NCI-H1092 treated with DMSO at 0.1 percent for 48 hours (cell line): ENCODE results near the gene CHRM4.
A peak's percentile ranks its signal among the peaks of the same experiment; 100 is the strongest.
"Not testable (repeated sequence)": the region's sequence is repeated elsewhere in the genome, so short reads cannot be mapped to it uniquely, and the experiment has no call there.

Source experiments
- DNase-seq: peaks from one replicate; lab custom pipeline; 2025; lab: John Stamatoyannopoulos, UW

The CHRM4 gene

DNA sequence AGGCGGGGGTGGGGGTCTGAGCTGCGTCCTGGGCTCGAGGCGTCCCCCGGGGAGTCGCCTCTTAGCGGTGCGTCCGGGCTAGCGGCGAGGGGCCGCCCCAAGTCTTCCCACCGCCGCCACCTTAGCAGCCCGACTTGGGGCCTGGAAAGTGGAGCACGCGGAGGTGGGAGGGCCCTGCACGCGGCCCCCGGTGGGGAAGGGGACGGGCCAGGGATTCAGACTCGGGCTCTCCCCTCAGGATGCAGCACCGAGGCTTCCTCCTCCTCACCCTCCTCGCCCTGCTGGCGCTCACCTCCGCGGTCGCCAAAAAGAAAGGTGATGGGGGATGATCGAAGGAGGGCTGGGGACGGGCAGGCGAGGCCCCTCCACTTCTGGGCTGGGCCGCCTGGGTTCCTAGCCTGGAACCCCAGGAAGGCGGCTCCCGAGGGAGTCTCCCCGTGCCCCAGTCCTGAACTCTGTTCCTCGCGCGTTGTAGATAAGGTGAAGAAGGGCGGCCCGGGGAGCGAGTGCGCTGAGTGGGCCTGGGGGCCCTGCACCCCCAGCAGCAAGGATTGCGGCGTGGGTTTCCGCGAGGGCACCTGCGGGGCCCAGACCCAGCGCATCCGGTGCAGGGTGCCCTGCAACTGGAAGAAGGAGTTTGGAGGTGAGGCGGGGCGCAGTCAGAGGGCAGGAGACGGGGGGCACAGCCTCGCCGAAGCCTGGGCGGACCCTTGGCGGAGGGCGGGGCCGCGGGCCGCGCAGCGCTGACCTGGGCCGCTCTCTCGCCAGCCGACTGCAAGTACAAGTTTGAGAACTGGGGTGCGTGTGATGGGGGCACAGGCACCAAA lies 9.5 kb downstream of the CHRM4 start:
- DNase-seq, result peak; percentile 50

DNA sequence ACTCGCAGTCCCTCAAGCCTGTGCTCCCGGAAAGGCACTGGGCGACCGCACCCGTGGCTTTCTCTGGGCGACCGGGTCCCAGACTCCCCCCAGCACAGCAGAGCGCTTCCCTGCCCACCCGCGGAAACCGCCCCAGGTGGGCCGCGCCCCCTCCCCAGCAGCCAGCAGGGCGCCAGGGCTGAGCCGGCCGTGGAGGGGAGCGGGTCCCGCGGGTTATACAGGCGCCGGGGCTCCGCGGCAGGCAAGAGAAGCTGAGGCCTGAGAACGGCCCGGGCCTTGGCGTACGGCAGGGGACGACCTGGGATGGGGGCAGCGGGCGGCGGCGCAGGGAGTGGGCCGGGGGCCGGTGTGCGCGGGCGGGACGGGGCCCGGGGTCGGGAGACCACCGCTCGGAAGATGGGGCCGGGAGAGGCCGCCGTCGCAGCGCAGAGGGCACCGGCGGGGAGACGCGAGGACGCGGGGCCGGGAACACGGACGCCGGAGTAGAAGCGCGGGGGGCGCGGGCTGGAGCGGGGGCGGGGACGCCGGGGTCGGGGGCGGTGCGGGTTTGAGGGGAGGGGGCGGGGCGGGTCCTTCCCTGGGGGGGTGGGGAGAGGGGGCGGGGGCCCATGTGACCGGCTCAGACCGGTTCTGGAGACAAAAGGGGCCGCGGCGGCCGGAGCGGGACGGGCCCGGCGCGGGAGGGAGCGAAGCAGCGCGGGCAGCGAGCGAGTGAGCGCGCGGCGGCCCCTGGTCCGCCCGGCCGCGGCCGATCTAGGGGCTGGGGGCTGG lies 10.3 kb downstream of the CHRM4 start, which contains the start of gene MDK:
Gene MDK, plus strand, starts transcription at position 622 of the 771 bp plus-strand sequence. CDS start 389 bp downstream, outside the sequence.
- peak; percentile 50 for DNase-seq

DNA sequence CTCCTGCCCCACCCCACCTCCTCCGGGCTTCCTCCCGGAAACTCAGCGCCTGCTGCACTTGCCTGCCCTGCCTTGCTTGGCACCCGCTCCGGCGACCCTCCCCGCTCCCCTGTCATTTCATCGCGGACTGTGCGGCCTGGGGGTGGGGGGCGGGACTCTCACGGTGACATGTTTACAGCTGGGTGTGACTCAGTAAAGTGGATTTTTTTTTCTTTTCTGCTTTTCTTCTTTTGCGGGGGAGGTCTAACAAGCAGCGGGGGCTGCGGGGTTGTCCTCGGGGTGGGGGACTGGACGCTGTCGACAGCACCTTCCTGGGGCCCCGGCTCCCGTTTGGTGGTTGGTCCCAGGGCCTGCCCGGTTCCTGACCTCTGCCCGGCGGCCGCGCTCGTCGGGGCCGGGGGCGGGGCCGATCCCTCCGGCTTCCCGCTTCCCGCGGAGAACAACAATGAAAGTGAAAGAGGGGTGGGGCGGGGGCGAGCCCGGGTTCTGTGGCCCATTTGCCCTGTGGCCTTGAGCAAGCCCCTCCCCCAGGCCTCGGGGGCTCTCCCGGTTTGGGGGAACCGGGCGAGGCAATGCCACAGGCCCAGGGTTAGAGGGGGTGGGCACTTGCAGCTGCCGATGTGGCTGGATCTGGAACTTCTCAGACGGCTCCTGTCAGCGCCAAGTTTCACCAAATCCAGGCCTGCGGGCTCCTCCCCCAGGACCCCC lies 11.1 kb downstream of the CHRM4 start:
- peak; percentile 48 for DNase-seq

DNA sequence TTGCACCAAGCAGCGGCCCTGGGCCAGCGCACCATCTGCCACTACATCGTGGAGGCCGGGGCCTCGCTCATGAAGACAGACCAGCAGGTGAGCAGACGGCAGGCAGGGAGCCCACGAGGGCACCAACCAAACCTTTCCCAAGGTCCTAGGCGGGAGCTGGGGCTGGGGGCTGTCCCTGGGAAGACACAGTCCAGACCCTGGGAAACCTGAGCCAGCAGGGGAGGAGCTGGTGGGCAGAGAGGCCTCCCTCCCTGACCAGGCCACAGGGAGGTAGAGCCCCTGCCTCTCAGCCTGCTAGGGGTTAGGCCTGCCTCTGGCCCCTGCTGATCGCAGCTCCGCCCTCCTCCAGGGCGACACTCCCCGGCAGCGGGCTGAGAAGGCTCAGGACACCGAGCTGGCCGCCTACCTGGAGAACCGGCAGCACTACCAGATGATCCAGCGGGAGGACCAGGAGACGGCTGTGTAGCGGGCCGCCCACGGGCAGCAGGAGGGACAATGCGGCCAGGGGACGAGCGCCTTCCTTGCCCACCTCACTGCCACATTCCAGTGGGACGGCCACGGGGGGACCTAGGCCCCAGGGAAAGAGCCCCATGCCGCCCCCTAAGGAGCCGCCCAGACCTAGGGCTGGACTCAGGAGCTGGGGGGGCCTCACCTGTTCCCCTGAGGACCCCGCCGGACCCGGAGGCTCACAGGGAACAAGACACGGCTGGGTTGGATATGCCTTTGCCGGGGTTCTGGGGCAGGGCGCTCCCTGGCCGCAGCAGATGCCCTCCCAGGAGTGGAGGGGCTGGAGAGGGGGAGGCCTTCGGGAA lies 11.9 kb downstream of the CHRM4 start:
- DNase-seq, result not testable (repeated sequence)

DNA sequence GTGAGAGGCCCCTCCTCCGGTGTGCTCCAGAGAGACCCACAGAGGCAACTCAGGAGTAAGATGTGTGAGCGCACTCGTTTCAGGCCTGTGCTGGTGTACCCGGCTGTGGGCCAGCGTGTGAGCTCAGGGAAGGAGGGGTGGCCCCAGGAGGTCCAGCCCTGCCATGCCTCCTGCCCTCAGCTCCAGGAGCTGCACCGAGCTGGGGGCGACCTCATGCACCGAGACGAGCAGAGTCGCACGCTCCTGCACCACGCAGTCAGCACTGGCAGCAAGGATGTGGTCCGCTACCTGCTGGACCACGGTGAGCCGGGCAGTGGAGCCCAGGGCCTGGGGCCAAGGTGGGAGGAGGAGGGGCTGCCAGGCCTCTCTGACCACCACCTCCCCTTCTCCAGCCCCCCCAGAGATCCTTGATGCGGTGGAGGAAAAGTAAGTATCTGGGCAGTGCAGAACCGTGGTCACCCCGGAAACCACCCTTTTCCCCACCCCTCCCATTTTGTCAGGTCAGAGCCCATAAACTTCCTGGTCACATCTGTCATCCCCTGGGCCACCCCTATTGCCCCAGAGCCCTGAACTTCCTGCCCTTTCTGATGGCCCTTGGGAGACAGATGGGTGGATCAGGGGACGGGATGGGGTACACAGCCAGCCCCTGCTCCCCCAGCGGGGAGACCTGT lies 12.6 kb downstream of the CHRM4 start:
- DNase-seq, result no peak

DNA sequence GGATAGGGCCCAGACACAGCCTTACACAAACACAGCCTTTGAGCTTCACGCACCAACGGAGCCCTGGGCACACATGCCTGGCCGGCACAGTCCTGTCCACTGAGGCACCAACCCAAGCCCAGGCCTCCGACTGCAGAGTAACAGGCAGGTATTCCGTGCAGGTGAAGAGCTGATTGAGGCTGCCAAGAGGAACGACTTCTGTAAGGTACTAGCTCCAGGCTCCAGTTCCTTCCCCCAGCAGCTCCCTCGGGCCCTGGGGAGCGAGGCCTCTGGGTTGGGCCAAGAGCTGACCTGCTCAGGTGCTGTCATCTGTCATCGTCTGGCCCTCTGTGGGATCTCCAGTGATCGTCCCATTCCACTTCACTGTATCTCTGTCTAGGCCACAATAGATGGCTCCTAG lies 13.3 kb downstream of the CHRM4 start:
- no peak for DNase-seq

DNA sequence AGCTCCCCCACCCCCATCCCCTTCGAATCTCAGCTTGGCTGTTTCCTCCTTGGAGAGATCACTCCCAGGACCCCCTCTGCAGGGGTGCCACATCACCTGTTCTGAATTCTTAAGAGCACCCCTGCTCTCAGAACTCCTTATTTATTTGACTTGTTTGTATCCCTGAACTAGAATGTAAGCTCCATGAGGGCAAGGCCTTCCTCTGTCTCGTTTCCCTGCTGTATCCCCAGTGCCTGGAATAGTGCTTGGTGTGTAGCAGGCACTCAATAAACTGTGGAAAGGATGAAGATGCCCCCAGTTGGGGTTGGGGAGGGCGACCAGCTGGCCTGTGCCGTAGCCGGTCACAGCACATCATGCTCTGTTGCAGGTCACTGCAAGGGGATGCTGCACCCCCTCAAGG lies 13.7 kb downstream of the CHRM4 start:
- no peak for DNase-seq

DNA sequence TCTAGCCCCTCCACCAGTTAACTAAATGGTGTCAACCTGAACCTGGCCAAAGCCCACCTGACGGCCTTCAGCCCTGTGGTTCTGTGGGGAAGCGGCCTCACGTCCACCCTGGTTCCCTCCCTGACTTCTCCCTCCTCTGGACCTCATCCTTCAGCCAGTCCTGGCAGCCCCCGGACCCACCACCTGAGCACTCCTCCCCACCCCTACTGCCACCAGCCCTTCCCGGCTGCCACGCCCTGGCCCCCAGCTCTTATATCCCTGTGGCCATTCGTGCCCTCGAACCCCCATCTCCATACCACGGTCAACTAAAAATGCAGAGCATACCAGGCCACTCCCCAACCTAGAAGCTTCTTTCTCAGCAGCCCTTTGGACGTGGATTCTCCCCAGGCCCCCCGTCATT lies 14.3 kb downstream of the CHRM4 start:
- no peak for DNase-seq

DNA sequence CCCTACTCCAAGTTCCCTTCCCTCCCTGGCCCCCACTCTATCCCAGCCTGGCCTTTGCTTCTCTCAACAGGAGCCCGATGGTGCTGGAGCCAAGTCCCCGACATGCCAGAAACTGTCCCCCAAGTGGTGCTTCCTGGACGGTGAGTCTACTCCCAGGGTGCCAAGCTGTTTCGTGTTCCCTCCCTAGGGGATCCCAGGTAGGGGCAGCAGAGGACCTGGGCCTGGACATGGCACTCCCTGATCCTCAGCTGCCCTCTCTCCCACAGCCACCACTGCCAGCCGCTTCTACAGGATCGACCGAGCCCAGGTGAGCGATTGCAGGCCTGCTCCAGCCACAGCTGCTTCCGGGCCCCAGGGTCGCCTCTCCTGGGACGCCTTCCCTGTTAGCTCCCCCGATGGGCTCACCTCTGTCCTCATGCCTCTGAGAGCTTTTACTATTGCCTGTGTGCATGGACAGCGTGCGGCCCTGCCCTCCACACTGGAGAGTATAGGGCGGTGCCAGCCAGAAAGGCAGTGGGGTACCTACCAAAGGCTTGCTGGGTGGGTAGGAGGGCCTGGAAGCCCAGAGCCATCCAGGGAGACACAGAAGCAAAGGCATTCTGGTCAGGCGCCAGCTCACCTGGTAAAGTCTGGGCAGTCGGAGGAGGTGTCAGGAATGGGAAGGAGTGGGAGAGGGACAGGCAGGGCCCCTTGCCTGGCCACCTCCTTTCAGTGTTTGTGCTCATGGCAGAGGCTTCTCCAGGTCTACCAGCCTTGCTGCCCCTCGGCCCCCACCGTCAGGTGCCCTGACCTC lies 15.1 kb downstream of the CHRM4 start:
- DNase-seq, result no peak

DNA sequence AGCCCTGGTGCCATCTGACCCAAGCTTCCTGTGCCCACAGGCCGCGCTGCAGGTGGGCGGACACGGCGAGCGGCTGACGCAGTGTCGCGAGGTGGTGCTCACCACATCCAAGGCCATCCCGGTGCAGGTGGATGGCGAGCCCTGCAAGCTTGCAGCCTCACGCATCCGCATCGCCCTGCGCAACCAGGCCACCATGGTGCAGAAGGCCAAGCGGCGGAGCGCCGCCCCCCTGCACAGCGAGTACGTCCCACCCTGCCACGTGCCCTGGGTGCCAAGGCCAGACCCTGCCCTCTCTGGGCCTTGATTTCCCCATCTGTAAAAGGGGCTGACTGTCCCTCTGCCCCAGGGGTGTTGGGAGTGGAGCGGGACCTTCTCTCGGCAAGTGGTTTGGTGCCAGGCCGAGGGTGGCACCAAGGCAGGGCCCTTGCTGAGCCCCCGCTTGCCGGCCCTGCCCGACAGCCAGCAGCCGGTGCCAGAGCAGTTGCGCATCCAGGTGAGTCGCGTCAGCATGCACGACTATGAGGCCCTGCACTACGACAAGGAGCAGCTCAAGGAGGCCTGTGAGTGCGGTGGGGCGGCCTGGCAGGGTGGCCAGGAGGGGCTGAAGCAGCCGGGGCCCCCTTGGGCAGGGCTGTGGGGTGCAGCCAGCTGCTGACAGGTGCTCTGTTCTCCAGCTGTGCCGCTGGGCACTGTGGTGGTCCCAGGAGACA lies 16.0 kb downstream of the CHRM4 start:
- no peak for DNase-seq

DNA sequence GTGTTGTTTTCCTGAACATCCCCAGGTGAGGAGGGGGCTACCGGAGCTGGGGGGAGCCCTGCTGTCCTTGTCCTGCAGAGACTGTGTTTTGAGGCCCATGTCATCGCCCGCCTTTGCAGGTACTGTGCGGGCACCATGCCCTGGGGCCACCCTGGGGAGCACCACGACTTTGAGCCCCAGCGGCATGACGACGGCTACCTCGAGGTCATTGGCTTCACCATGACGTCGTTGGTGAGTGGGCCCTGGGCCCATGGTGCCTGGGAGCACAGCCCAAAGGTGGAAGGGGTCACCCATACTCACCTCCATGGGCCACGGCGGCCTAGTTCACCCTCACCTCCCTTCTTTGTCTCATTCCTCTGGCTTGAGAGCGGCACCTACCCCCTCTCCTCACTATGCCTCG lies 16.8 kb downstream of the CHRM4 start:
- DNase-seq, result no peak

DNA sequence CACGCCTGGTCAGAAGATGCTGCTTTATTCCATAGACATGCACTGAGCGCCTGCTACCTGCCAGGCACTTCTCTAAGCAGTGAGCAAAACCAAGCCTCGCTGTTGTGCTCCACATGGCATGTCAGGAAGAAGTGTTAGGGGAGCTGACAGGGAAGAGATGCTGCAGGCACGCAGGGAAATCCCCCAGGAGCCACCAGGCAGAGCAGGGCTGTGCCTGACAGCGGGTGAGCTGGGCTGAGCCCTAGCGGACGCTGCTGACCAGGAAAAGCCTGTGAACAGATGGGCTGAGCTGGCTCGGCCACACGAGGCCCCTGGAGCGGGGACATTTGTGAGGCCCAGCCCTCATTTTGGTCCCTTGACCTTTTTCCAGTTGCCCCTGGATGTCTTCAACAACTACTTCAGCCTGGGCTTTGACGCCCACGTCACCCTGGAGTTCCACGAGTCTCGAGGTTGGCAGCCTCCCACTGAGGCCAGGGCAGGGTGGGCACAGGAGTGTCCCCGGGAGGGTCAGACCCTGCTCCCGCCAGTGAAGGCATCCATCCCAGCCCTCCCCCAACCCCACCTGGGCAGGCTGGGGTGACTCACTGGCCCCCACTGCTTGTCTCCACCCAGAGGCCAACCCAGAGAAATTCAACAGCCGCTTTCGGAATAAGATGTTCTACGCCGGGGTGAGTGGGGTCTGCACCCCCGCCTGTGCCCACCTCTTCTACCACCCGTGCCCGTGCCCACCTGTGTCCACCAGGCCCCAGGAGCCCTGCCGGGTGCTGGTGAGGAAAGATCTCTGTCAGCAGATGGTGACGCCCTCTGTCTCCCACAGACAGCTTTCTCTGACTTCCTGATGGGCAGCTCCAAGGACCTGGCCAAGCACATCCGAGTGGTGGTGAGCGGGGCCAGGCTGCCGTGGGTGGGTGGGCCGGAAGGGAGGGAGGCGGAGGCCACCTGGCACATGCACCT lies 17.5 kb downstream of the CHRM4 start:
- no peak for DNase-seq

DNA sequence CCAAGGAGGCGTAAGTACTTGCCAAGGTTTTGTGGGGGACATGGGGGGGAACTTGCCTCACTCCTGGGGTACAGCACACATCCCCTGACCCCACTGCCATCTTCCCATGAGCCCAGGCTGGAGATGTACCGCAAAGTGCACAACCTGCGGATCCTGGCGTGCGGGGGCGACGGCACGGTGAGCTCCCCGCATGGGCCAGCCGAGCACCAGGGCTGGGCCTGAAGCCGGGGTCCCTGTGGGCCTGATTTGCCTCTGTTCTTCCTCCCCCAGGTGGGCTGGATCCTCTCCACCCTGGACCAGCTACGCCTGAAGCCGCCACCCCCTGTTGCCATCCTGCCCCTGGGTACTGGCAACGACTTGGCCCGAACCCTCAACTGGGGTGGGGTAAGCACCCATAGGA lies 19.1 kb downstream of the CHRM4 start:
- not testable (repeated sequence) for DNase-seq

DNA sequence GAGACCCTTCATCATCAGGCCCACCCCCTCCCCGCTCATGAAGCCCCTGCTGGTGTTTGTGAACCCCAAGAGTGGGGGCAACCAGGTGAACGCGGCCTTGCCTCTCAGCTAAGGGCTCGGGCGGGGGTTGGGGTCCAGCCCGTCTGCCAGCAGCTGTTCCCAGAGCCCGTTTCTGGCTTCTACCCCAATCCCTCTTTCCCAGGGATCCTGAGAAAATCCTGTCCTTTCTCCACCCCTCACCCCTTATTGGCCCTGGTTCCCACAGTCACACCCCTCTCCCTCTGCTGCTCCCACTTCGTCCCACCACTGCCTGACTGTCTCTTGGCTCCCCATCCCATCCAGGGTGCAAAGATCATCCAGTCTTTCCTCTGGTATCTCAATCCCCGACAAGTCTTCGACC lies 19.5 kb downstream of the CHRM4 start:
- DNase-seq, result no peak

DNA sequence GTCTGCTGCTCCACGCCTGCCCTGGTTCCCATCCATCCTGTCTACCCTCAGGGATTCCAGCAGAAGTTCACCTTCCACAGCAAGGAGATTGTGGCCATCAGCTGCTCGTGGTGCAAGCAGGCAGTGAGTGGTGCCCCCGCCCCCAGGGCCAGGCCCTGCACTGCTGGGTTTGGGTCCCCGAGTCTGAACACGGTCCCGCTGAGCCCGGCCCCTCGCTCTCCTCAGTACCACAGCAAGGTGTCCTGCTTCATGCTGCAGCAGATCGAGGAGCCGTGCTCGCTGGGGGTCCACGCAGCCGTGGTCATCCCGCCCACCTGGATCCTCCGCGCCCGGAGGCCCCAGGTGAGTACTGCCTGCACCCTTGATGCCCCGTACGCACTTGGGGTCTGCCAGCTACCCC lies 20.3 kb downstream of the CHRM4 start:
- DNase-seq, result not testable (repeated sequence)

DNA sequence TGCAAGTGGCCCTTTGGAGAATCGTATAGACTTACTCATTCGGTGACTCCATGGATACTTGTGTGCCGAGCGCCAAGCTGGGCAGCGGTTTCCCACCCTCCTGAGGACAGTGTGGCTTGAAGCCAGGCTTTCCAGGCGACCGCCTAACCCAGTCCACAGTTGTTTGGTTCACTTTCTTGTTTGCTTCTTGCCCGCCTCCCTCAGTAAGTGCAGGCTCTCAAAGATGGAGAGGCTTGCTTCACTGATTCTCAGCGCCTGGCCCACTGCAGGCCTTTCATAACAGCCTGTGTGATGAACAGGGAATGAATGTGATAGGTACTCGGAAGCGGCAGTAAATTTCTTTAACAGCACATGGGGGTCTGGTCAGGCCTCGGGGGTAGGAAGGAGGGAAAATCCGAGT lies 21.3 kb downstream of the CHRM4 start:
- DNase-seq, result no peak

DNA sequence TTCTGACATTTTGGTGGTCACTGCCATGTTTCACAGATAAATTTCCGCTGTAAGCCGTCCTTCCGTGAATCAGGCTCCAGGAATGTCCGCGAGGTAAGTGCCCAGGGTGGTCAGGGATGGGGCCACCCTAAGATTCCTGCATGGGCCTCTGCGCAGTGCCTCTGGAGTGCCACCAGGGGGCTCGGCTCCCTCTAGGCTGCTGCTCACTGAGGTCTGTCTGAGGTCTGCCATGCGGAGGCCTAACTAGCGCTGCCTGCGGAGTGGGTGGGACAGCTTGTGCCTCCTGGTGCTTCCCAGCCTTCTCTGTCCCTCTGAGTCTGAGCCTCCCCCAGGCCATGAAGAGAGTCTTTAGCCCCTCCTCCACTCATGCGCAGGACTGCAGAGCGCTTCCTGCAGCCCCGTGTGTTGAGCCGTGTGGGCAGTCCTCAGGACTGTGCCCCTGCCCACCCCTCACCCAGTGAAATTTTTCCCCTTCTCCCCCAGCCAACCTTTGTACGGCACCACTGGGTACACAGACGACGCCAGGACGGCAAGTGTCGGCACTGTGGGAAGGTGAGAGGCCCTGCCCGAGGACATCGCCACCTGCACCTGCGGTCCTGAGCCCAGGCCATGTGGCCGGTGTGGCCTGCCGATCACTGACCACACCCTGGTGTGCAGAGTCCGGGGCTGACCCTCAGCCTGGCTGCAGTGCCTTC lies 22.0 kb downstream of the CHRM4 start:
- peak; percentile 32 for DNase-seq

DNA sequence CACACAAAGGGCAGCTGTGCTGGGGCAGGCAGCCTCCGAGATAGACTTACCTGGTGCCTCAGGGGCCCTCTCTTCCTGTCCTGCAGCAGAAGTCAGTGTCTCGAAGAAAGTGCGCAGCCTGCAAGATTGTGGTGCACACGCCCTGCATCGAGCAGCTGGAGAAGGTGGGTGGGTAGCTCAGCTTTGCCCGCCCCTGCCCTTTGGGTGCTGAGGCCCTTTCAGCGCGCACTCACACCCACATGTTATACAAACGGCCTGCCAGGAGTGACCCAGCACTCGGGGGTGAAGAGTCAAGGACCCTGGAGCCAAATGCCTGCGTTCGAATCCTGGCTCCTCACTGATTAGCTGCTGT lies 23.7 kb downstream of the CHRM4 start:
- DNase-seq, result no peak
